GM12865 (cell line): ENCODE measurements around the gene ADAM33.

Experiments
- DNase-seq: peaks from one replicate; pipeline ENCODE4 v3.0.0; 2010; ENCODE audit warnings: low read depth
- H3K4me3 ChIP-seq: 2 replicates; pipeline ENCODE4 v1.5.1; 2011; ENCODE audit warnings: mild to moderate bottlenecking, low read depth, low read length, control low read depth
- TF ChIP-seq, protein P1 (sequence below): IDR thresholded peaks from 2 replicates; pipeline ENCODE4 v1.5.1; 2011; ENCODE audit warnings: low read length, control low read depth, low read depth, inconsistent platforms; ENCODE audit not compliant: insufficient read depth; ENCODE audit errors: missing control alignments

Gene ADAM33

DNA sequence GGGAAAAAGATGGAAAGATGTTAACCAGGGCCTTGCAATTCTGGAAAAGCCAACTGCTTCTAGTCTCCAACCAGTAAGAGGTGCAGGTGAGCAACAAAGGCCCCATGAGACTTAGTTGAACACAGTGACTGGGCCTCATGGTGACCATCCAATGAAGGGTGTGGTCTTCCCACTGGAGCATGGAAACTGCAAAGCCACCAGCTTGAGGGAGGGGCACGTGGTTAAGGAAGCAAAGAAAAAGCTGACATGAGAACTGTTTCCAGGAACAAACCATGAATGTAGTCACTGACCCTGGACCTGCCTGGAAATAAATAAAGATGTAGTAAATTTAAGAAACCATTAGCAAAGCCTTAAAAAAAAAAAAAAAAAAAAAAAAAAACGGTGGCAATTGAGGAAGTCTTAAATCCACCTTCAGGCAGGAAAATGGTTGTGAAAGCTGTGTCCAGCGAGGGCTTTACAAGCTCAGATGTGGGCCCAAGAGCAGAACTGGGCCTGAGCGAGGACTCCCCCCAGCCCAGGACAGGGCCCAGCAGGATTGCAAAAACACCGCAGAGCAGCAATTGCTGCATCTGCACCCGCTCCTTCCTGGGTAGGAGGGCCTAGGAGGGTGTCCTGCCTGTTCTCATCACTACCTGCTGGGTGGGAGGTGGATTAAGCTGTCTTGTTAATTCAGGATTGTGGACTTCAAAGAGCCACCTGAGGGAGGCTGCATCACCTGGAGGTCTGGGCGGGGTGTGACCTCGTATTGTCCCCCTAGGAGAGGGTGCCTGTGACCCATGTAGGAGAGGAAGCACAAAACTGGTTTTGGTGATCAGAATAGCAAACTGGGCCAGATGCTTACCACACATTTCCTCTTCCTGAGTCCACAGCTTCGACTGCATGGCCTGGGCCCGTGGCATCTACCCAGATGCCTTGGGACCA lies 28.9 kb downstream of the ADAM33 start:
- TF ChIP-seq, protein P1, sequence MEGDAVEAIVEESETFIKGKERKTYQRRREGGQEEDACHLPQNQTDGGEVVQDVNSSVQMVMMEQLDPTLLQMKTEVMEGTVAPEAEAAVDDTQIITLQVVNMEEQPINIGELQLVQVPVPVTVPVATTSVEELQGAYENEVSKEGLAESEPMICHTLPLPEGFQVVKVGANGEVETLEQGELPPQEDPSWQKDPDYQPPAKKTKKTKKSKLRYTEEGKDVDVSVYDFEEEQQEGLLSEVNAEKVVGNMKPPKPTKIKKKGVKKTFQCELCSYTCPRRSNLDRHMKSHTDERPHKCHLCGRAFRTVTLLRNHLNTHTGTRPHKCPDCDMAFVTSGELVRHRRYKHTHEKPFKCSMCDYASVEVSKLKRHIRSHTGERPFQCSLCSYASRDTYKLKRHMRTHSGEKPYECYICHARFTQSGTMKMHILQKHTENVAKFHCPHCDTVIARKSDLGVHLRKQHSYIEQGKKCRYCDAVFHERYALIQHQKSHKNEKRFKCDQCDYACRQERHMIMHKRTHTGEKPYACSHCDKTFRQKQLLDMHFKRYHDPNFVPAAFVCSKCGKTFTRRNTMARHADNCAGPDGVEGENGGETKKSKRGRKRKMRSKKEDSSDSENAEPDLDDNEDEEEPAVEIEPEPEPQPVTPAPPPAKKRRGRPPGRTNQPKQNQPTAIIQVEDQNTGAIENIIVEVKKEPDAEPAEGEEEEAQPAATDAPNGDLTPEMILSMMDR, result no peak
- no peak for DNase-seq
- no peak overlapping the region for H3K4me3 ChIP-seq

DNA sequence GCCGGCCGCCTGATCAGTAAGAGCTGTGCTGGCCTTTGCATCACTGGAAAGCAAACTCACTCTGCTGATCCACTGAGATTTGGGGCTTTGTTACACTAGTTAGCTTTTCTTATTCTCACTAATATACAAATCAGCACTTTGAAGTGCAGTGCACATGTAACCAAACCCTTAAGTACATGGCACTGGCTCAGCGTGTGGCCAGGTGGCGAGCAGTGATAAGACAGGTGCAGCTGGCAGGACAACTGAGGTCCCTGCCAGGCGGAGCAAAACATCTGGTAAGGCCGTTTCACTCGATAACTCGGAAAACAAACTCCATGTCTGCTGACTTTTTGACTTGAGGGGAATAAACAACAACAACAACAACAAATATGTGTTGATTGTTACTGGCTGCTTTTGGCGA lies 29.6 kb downstream of the ADAM33 start:
- TF ChIP-seq, protein P1, result no peak
- DNase-seq, result no peak
- H3K4me3 ChIP-seq, result no peak overlapping the region

DNA sequence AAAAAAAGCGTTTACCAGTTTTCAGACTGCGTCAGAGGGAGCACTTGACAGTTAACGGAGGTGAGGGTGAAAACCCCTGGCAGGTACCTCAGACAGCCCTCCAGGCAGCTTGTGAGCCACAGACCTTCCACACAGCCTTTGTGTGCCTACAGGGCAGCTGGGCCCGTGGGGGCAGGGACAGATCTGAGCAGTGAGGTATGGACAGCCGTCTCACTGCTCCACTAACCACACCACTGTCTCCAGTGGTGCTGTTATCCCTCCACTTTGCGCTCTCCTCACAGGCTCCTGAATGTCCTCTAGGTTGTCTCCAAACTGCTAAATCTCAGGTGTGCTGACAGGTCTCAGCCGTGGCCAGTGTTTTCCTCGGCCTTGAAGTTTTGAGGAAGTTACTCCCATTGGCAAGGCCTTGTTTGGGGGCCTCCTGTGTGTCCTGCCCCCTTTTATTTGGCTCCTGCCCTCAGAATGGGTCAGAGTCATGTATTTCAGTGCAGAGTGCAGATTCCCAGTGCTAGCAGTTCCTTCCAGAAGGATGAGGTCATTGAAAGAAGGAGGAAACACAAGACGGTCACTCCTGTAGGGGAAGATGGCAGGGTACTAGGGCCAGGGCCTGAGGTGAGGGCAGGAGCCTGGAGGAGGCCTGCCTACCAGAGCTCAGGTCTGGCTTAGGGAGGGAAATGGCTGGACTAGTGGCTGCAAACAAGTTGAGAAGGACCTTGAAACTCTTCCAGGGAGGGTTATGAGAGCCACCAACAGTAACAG lies 30.4 kb downstream of the ADAM33 start:
- no peak overlapping the region for H3K4me3 ChIP-seq
- TF ChIP-seq, protein P1, result no peak
- DNase-seq, result no peak

DNA sequence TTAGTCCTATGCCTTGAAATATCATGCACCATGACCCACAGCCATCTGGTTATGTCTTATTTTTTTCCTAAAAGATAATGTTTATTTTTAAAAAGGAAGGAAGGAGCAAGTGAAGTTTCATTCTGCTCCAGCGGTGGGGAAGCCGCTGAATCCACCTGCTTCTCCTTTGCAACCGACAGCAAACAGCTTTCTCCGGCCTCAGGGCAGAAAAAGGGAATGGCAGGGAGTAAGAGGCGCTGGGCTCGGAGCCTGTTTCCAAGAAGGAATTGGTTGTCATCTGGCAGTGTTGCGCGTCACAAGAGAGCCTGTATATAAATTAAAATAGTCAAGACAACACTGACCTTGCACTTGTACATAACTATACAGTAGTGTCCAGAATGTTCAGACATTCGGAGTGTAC lies 32.9 kb downstream of the ADAM33 start:
- TF ChIP-seq, protein P1, result no peak
- no peak overlapping the region for H3K4me3 ChIP-seq

DNA sequence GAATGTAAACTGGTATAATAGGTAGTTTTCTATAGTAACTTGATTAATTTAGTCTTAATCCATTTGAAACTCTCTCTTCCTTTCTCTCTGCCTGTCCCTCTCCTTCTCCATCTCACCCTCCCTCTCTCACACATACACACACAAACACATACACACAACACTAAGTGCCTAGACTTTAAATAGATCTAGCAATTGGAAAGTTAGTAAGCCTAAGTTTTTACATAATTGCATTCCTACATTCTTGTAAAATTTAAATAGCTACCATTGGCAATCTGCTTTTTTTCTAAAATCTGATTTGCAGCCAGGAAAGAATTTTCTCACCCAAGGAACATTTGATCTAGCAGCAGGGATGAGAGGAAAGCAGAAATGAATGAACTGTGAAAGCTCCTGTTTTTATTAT lies 34.3 kb downstream of the ADAM33 start:
- TF ChIP-seq, protein P1, result no peak
- DNase-seq, result no peak

More for the DNA sequence above, 32.9 kb downstream of the ADAM33 start:
- DNase-seq, result no peak

DNA sequence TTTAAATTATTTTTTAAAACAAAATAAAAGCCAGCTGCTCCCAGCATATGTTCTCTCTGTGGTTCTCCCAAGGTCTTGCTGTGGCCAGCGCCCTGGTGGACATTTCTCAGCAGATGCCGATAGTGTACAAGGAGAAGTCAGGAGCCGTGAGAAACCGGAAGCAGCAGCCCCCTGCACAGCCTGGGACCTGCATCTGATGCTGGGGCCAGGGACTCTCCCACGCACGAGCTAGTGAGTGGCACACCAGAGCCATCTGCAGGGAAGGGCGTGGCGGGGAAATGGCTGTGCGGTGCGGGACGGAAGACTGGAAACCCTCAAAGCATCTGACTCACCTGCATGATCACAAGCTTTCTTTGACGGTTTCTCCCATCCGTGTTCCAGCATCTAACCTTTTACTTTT lies 35.2 kb downstream of the ADAM33 start:
- no peak overlapping the region for H3K4me3 ChIP-seq
- TF ChIP-seq, protein P1, result no peak
- no peak for DNase-seq

More for the DNA sequence above, 34.3 kb downstream of the ADAM33 start:
- no peak overlapping the region for H3K4me3 ChIP-seq
